HepG2 (cell line): ENCODE results near the gene TRA2B. TPM values are rescaled to one million over a fixed set of nuclear protein-coding genes. Genes with fewer than 3 reads are reported as not detected.
A peak's percentile ranks its signal among the peaks of the same experiment; 100 is the strongest.

Source experiments
- ASH2L ChIP-seq: fragments of 300-600, 200-600 bp; sonication (generic); IDR thresholded peaks from 2 replicates; pipeline ENCODE4 v1.7.0; 2017; ENCODE audit warnings: low read depth, mild to moderate bottlenecking, moderate library complexity, mixed read lengths, low read length; ENCODE audit not compliant: insufficient read length
- CBX5 ChIP-seq: sonication (generic); formaldehyde crosslinking; IDR thresholded peaks from 2 replicates; pipeline ENCODE4 v1.4.0; 2020; ENCODE audit warnings: missing genetic modification reagents, borderline replicate concordance
- HDAC1 ChIP-seq: sonication (generic); formaldehyde crosslinking; IDR thresholded peaks from 2 replicates; pipeline ENCODE4 v1.5.1; 2020; ENCODE audit warnings: mild to moderate bottlenecking, missing genetic modification reagents
- KDM5A ChIP-seq: fragments of 200-600 bp; sonication (generic); IDR thresholded peaks from 2 replicates; pipeline ENCODE4 v1.7.0; 2018; ENCODE audit warnings: antibody characterized with exemption, mild to moderate bottlenecking, low read length, borderline replicate concordance
- MAZ ChIP-seq, 2 experiments: sonication (generic) in 1 of 2; formaldehyde crosslinking in 1 of 2; IDR thresholded peaks; 2 replicates each; pipeline versions ENCODE4 v1.5.0 to v1.6.1; 2012 to 2020; ENCODE audit warnings: low read depth in 2 of 2, mild to moderate bottlenecking in 2 of 2, borderline replicate concordance in 1 of 2, improper control_type of control experiment in 1 of 2, low read length in 1 of 2, missing genetic modification reagents in 1 of 2, moderate library complexity in 1 of 2
- MYC ChIP-seq: sonication (generic); formaldehyde crosslinking; IDR thresholded peaks from 2 replicates; pipeline ENCODE4 v1.9.0; 2021; ENCODE audit warnings: missing genetic modification reagents, borderline replicate concordance
- NR2C2 ChIP-seq: sonication (generic); formaldehyde crosslinking; IDR thresholded peaks from 2 replicates; pipeline ENCODE4 v1.4.0; 2020; ENCODE audit warnings: missing genetic modification reagents, mild to moderate bottlenecking, moderate library complexity, borderline replicate concordance
- SMAD9 ChIP-seq: sonication (generic); formaldehyde crosslinking; IDR thresholded peaks from 2 replicates; pipeline ENCODE4 v1.5.1; 2020; ENCODE audit warnings: mild to moderate bottlenecking, missing genetic modification reagents
- WIZ ChIP-seq: sonication (generic); formaldehyde crosslinking; IDR thresholded peaks from 2 replicates; pipeline ENCODE4 v1.5.1; 2020; ENCODE audit warnings: mild to moderate bottlenecking, missing genetic modification reagents
- ZBTB20 ChIP-seq: sonication (generic); formaldehyde crosslinking; IDR thresholded peaks from 2 replicates; pipeline ENCODE4 v1.8.1; 2023; ENCODE audit warnings: missing genetic modification reagents, low read depth, mild to moderate bottlenecking, borderline replicate concordance
- ZBTB21 ChIP-seq: sonication (generic); formaldehyde crosslinking; IDR thresholded peaks from 2 replicates; pipeline ENCODE4 v1.4.0; 2020; ENCODE audit warnings: missing genetic modification reagents
- ZNF207 ChIP-seq: fragments of 450-650 bp; IDR thresholded peaks from 2 replicates; pipeline ENCODE4 v1.6.1; 2016; ENCODE audit warnings: antibody characterized with exemption, borderline replicate concordance
- ZNF225 ChIP-seq: sonication (generic); formaldehyde crosslinking; IDR thresholded peaks from 2 replicates; pipeline ENCODE4 v1.4.0; 2020; ENCODE audit warnings: mild to moderate bottlenecking, missing genetic modification reagents
- ZNF549 ChIP-seq: sonication (generic); formaldehyde crosslinking; IDR thresholded peaks from 2 replicates; pipeline ENCODE4 v1.5.0; 2020; ENCODE audit warnings: missing genetic modification reagents
- ZNF670 ChIP-seq: sonication (generic); formaldehyde crosslinking; IDR thresholded peaks from 2 replicates; pipeline ENCODE4 v1.8.0; 2022; ENCODE audit warnings: mild to moderate bottlenecking, missing genetic modification reagents, borderline replicate concordance
- ZNF687 ChIP-seq: sonication (generic); formaldehyde crosslinking; IDR thresholded peaks from 2 replicates; pipeline ENCODE4 v1.5.1; 2020; ENCODE audit warnings: mild to moderate bottlenecking, missing genetic modification reagents, moderate library complexity
- polyA plus RNA-seq, 8 experiments: library from polyadenylated mRNA; depleted of rRNA in 3 of 8; stranded (reverse) in 7 of 8; unstranded in 1 of 8; fragments of >200 nt; fragmentation: Illumina TruSeq in 4 of 8; extraction: Trizol in 4 of 8; gene quantifications; 2 replicates each; pipeline versions ENCODE4 v1.2.1 to v1.2.3, GENCODE V29; 2011 to 2016; ENCODE audit warnings: low read depth in 4 of 8, missing spikeins in 1 of 8, mixed read lengths in 1 of 8; ENCODE audit not compliant: insufficient read depth in 1 of 8
- total RNA-seq, 5 experiments: library from RNA; depleted of rRNA; stranded (reverse); fragments of >200 nt; fragmentation: Illumina TruSeq; extraction: Trizol; gene quantifications; 2 replicates each; pipeline ENCODE4 v1.2.3, GENCODE V29; 2016; ENCODE audit warnings: low read depth in 1 of 5
- TF ChIP-seq, protein P1 (sequence below): sonication (generic); formaldehyde crosslinking; IDR thresholded peaks from 2 replicates; pipeline ENCODE4 v1.4.0; 2020; ENCODE audit warnings: missing genetic modification reagents, borderline replicate concordance

The TRA2B gene
- total and polyA plus RNA-seq, 2 of the 13 experiments (the other 11 are each of a cell fraction or from before 2014, with no cell fraction given): 105 to 241 TPM

GRCh38 chr3:185936814-185937688, 763 bp downstream of the TRA2B start (continued):
- TF ChIP-seq, protein P1, sequence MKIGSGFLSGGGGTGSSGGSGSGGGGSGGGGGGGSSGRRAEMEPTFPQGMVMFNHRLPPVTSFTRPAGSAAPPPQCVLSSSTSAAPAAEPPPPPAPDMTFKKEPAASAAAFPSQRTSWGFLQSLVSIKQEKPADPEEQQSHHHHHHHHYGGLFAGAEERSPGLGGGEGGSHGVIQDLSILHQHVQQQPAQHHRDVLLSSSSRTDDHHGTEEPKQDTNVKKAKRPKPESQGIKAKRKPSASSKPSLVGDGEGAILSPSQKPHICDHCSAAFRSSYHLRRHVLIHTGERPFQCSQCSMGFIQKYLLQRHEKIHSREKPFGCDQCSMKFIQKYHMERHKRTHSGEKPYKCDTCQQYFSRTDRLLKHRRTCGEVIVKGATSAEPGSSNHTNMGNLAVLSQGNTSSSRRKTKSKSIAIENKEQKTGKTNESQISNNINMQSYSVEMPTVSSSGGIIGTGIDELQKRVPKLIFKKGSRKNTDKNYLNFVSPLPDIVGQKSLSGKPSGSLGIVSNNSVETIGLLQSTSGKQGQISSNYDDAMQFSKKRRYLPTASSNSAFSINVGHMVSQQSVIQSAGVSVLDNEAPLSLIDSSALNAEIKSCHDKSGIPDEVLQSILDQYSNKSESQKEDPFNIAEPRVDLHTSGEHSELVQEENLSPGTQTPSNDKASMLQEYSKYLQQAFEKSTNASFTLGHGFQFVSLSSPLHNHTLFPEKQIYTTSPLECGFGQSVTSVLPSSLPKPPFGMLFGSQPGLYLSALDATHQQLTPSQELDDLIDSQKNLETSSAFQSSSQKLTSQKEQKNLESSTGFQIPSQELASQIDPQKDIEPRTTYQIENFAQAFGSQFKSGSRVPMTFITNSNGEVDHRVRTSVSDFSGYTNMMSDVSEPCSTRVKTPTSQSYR: peak; percentile 97
- TF ChIP-seq ZNF207 (no peak), ZBTB21 (CRISPR knock-in tag) (0 out of 2 replicates have a peak, but pooled peaks have one; percentile 22), ZNF549 (CRISPR knock-in tag) (no peak), ZNF225 (CRISPR knock-in tag) (no peak), WIZ (CRISPR knock-in tag) (no peak; the same call in 1 of the 2 replicates), ASH2L (peak; percentile 73), HDAC1 (CRISPR knock-in tag) (peak; percentile 48; the same call in 1 of the 2 replicates), NR2C2 (CRISPR knock-in tag) (peak; percentile 7; the same call in 1 of the 2 replicates), ZBTB20 (CRISPR knock-in tag) (peak; percentile 63; the same call in 1 of the 2 replicates), CBX5 (CRISPR knock-in tag) (no peak), MYC (CRISPR knock-in tag) (peak; percentile 91), ZNF670 (peak; percentile 21; the same call in 1 of the 2 replicates), SMAD9 (CRISPR knock-in tag) (no peak), KDM5A (peak; percentile 26; the same call in 1 of the 2 replicates), MAZ (IDR thresholded peaks at IDR 0.05; ENCODE audit: borderline replicate concordance, low read depth, low read length) (no peak; the same call in 1 of the 2 replicates), MAZ (CRISPR knock-in tag; IDR thresholded peaks at IDR 0.05; ENCODE audit: low read depth) (no peak; the same call in 1 of the 2 replicates), ZNF687 (CRISPR knock-in tag) (no peak)
